ENCODE measurements around the gene KIF26B. TPM values are rescaled to one million over a fixed set of nuclear protein-coding genes. Genes with fewer than 3 reads are reported as not detected.
"Not testable (repeated sequence)": the region's sequence is repeated elsewhere in the genome, so short reads cannot be mapped to it uniquely, and the experiment has no call there.

The KIF26B gene
- 10 to 100 TPM; 19.7 to 35.9 (median 34.0) TPM for polyA plus RNA-seq (ENCODE audit: insufficient read length in 4 of 4)

GRCh38 chr1:245154429-245155271, at the start of gene KIF26B:
TSS of gene KIF26B (plus strand) at chr1:245154985. CDS start at chr1:245155425, 440 bp downstream.
- DNase-seq (ENCODE audit: low read depth in 4 of 4, low spot score in 3 of 4): peak in 1 of 4 donors; percentile 48

GRCh38 chr1:245105042-245105441, 49.7 kb upstream of the KIF26B start:
- DNase-seq (ENCODE audit: low read depth in 4 of 4, low spot score in 3 of 4): no peak

- no peak for DNase-seq (ENCODE audit: low read depth in 4 of 4, low spot score in 3 of 4)
These were observed 48.9 kb upstream of the KIF26B start for GRCh38 chr1:245105815-245106410.

DNA sequence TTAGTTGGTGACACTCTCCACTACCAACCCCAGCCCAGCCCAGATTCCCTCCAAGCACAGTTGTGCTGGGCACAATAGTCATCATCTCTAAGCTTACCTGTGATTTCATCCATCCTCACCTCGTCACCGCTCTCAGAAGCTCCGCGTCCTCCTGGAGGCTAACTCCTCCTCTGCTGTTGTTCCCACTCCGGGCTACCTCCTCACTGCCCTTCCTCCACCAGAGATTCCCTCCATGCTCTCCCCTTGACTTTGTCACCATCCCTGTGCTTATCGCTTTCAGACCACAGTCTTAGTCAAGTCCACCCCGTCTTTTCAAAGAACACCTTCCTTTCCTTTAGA, 47.0 kb upstream of the KIF26B start:
- DNase-seq (ENCODE audit: low read depth in 4 of 4, low spot score in 3 of 4): no peak

GRCh38 chr1:245108246-245108645, 46.5 kb upstream of the KIF26B start:
- no peak for DNase-seq (ENCODE audit: low read depth in 4 of 4, low spot score in 3 of 4)

DNA sequence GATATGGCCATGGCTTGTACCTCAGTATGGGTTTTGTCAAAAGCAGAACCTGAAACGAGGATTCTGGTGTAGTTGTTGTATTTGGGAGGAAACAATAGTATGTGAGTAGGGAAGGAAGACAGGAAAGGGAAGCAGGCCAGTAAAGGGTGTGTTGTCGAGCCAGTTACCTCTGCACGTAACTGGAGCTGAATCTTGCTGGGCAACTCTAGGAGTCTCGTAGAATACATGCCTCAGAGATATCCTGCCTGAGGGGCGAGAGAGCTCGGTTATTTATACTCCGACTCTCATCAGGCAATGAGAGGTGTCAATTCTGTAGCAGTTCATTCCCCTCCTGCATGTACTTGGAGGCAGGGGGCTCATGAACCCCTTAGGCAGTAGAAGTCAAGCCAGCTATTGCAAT, 45.9 kb upstream of the KIF26B start:
- no peak for DNase-seq (ENCODE audit: low read depth in 4 of 4, low spot score in 3 of 4)

DNA sequence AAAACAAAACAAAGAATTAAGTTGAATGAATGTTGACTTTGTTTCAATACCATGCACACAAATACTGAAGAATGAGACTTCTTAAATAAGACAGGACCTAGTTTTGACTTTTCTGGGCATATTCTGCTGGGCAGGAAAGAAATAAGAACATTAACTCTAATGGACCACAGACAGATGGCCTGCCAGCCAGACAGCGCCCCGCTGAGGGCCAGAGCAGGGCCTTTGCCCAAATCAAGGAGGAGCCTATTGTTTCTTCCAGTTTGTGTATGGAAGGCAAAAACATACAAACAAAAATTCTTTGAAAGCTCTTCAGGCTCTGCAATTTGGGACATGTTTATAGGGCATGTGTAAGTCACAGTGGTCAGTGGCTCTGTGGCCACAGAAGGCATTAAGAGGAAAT, 44.4 kb upstream of the KIF26B start:
- no peak for DNase-seq (ENCODE audit: low read depth in 4 of 4, low spot score in 3 of 4)

DNA sequence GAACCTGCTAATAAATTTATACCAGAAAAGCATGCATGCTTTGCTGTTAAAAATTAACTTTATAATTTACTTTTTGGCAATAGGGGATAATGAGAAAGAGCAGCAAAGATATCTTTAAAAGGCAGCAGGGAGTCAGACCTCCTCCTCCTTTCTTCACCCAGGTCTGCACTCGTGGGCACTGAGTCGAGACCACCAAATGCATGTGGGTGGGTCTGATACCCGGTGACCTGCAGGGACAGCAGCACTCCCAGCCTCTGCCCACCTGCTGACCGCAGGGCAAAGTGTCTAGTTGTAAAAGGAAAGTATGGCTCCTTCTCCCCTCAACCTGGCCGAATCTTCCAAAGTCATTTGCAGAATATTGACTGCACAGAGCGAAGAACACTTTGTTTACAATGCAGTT, 43.7 kb upstream of the KIF26B start:
- DNase-seq (ENCODE audit: low read depth in 4 of 4, low spot score in 3 of 4): no peak

DNA sequence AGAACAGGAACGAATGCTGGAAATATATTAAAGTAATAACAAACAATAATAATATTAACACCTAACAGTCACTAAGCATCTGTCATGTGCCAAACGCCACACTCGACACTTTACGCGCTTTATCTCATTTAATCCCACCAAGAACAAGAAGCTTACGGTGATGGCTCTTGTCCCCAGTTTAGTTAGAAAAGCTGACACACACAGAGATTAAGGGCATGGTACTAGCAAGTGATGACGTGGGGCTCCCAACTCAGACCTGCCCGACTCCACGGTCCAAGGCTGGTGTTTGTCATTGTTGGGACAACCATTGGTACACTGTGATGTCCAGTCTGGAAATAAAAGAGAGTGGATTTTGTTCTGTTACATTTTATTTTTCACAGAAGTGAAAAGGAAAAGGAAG, 41.1 kb upstream of the KIF26B start:
- no peak for DNase-seq (ENCODE audit: low read depth in 4 of 4, low spot score in 3 of 4)

DNA sequence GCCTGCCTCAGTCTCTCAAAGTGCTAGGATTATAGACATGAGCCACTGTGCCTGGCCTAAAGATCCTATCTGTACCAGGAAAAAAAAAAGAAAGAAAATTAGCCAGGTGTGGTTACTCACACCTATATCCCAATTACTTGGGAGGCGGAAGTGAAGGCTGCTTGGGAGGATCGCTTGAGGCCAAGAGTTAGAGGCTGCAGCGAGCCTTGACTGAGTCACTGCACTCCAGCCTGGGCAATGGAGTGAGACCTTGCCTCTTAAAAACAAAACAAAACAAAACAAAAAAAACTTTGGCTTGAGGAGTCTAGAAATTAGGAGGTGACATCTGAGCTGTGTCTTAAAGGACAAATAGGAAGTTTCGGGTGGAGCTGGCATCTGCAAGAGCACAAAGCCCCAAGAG, 38.7 kb upstream of the KIF26B start:
- DNase-seq (ENCODE audit: low read depth in 4 of 4, low spot score in 3 of 4): no peak

DNA sequence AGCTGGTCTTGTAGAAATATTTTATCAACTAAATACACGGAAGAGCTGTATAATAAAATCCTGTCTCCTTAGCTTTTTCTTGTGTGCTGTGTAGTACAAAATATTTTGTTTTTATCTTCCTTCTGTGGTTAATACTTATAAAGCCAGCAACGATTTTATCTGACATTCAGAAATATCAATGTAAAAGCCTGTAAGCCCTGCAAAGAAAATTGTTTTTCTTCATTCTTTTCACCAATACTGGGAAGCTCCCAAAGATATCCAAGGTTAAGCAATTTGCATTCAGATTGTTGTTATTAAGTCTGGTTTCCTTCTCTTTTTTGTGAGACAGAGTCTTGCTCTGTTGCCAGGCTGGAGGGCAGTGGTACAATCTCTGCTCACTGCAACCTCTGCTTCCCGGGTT, 38.0 kb upstream of the KIF26B start:
- no peak for DNase-seq (ENCODE audit: low read depth in 4 of 4, low spot score in 3 of 4)

GRCh38 chr1:245118066-245118465, 36.7 kb upstream of the KIF26B start:
- DNase-seq (ENCODE audit: low read depth in 4 of 4, low spot score in 3 of 4): no peak

- DNase-seq (ENCODE audit: low read depth in 4 of 4, low spot score in 3 of 4): no peak
These were observed 36.0 kb upstream of the KIF26B start for GRCh38 chr1:245118806-245119205.

DNA sequence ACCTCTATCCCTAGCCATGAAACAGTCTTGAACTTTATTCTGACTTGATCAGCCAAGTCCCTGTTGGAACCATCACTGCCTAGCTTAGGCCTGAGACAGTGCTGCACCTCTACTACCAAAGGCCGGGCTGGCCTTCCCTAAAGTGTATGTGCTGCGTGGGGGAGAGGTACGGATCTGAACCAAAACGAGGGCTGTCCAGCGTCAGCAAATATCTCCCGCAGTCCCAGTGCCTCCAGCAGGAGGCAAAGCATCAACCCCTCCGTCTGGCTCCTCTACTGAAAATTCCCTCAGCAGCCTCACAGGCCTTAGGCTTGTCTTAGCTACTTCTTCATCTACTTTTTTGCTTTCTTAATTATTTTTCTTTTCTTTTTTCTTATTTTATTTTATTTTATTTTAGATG, 33.3 kb upstream of the KIF26B start:
- no peak for DNase-seq (ENCODE audit: low read depth in 4 of 4, low spot score in 3 of 4)

DNA sequence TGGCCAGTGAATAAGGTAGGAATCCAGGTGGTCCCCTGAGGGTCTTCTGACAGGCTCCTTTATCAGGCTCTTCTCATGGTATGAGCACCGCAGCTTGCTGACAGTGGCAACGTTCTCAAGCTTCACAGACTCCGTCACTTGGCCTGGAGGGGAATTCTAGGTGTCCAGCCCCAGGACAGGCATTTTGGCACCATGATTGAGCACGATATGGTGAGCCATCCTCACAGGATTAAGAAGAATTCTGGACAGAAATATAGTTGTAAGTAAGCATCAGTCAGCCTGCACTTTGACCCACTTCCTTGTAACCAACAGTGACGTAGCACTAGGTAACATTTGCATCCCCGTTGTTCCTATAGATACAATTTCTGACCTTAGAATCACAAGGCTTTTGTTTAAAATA, 30.5 kb upstream of the KIF26B start:
- DNase-seq (ENCODE audit: low read depth in 4 of 4, low spot score in 3 of 4): no peak

DNA sequence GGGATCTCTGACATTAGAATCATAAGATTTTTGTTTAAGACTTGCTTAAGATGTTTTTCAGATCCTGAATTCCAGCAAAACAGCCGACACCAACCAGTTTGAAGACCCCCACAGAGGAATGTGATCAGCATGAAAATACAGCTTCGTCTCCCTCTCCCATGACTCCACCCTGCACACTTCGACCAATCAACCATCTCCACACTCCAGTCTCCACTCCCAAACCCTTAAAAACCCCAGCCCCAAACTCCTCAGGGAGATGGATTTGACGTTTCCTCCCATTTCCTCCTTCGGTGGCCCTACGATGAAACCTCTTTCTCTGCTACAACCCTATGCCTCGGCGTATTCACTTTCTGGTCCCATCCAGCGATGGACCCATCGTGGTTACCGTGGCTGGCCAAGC, 30.1 kb upstream of the KIF26B start:
- no peak for DNase-seq (ENCODE audit: low read depth in 4 of 4, low spot score in 3 of 4)

DNA sequence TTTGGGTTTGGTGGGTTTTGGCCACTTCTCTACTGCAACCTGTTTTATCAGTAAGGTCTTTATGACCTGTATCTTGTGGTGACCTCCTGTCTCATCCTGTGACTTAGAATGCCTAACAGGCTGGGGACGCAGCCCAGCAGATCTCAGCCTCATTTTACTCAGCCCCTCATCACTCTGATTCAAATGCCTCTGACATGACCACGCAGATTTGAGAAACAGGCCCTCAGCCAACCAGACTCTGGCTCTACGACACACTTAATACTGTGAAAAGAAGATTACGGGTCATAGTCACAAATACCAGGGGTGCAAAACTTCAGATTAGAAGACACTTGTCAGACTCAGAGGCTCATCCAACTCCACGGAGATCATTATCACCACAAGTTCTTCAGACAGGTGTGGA, 28.3 kb upstream of the KIF26B start:
- DNase-seq (ENCODE audit: low read depth in 4 of 4, low spot score in 3 of 4): no peak

DNA sequence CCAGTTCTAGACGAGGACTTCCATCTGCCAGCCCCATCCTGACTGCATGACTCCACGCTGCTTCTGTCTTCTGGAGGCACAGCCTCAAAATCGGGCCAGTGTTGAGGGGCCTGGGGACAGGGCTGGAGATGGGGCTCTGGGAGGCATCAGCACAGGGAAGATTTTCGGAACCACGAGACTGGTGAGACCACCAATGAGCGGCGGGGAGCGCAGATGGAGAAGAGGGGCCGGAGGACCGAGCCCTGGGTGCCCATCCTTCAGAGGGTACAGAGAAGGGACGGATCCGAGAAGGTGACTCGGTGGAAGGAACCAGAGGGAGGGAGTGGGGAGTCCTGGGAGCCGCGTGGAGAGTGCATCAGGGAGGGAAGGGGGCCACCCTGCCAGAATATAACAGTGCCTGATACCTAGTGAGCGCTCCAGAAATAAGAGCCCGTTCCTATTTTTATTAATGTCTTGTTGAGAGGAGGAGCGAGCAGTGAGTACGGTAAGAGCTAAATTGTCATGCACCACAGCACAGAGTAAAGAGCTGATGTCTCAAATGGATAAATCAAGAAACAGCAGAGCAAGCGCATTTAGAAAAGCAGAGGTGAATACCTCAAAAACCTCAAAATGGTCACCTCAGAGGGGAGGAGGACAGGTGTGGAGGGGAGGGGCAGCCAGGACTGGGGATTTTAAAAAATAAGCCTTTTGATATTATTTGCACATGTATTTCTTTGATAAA, 26.2 kb upstream of the KIF26B start:
- DNase-seq (ENCODE audit: low read depth in 4 of 4, low spot score in 3 of 4): no peak

DNA sequence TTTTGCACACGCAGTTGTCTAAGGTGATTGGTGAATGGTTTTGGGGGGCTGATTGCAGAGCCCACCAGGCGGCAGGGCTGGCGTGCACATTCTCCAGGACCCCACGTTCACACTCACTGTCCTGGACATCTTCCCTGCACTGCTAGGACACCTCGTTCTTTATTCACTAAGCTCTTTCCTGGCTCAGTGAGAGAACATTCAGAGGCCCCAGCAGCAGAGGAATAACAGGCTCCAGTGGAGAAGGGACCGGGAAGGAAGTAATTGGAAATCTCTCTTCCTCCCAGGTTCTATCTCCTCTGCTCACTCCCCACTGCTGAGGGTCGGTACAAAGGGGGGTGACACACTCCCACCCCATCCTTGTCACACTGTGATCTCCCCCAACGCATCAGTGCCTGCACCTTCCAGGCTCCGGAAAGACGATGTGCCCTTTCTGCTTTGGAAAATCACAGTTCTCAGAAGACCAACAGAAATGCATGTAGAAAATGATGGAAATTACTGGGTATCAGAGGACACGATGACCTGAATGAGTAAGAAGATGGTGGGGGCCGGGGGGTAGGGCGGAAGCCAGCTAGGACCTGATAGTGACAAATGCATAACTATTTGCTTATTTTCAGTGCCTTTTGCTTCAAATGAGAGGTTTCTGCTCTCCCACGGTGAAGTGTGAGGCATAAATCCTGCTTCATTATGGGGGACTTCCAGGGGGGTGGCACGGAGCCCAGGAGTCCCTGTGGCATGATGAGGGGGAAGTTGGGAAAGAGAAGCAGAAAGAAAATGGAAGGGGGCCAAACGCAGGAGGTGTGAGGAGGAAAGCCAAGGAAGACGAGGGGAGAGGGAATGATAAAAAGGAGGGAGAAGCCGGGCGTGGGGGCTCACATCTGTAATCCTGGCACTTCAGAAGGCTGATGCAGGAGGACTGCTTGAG, 25.2 kb upstream of the KIF26B start:
- DNase-seq (ENCODE audit: low read depth in 4 of 4, low spot score in 3 of 4): no peak

DNA sequence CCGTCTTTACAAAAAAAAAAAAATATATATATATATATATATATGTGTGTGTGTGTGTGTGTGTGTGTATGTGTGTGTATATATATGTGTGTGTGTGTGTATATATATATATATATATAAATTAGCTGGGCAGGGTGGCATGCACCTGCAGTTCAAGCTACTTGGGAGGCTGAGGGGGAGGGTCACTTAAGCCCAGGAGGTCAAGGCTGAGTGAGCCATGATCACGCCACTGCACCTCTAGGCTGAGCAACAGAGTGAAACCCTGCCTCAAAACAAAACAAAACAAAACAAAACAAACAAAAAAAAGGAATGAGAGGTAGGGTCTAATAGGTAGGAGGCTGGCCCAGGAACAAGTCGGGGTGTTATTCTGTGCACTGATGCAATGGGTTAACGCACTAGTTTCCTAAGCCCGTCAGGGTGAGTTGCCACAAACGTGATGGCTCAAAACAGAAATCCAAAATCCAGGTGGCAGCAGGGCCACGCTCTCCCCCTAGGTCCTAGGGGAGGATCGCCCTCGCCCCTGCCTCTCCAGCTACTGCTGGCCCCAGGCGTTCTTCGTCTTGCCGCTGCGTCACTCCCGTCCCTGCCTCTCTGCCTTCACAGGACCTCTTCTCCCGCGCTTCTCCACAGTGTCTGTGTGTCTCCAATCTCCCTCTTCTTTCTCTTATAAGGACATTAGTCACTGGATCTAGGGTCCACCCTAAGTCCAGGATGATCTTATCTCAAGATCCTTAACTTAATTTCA, 24.3 kb upstream of the KIF26B start:
- DNase-seq (ENCODE audit: low read depth in 4 of 4, low spot score in 3 of 4): not testable (repeated sequence)

All from left renal pelvis (tissue), 4 donors.